GM21723 (cell line): ENCODE results near the gene ZFAND3.

Experiments used
- ATAC-seq: cut with Tn5 transposase; IDR thresholded peaks from one replicate; pipeline ENCODE4 v1.9.1; 2021; ENCODE audit warnings: mild to moderate bottlenecking, moderate library complexity; ENCODE audit not compliant: unreplicated experiment

Gene ZFAND3

DNA sequence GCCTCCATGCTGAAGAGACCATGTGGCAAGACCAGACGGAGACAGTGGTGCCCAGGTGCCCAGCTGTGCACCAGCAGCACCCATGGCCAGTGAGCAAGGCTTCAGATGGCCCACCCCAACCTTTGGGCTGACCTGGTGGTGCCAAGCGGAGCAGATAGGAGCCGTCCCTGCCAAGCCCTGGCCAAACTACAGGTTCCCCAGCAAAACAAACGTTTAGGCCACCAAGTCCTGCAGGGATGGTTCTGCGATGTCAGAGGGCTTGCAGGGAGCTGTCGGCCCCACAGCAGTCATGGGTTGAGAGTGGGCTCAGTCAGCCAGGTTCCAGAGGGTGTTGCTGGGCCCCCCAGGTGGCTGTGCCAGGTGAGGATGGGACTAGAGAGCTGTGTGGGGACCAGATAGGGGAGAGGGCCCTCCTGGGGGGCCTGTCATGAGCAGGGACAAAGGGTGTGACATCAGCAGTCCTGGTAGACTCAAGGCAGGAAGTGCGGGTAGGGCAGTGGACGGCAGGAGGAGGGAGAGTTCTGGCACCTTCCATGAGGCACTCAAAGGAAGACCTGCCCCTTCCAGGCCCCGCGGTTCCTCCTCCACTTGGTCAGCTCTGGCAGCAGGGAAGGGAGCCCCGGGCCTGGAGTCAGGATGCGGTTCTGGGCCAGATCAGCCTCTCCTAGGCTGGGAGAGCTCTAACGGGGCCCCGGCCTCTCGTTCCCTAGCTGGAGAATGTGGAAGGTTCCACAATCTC is 342.4 kb downstream of the ZFAND3 start:
- no peak for ATAC-seq

DNA sequence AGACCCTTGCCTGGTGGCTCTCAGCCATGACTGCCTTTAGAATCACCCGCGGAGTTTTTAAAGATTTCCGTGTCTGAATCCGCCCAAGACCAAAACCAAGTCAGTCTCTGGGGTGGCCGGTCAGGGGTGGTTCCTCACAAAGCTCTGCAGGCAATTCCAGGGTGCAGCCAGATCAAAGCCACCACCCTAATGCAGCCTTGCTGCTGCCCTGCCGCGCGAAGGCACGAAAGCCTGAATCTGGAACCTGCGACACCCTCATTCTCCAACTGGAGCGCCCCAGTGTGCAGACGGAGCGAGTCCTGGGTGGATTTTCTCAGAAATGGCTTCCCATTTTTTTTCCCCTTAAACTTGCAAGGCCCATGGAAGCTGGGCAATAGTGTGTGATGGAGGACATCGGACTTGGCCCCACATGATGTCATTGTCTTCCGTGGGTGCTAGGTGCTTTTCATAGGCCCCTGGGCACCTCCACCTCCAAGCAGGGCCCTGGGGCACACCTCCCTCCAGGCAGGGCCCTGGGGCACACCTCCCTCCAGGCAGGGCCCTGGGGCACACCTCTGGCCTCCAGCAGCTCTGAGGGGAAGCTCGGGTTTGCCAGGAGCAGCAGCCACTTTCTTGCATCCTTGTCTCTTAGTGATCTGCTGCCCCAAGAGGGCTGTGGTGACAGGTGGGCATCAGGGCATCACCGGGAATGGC is 343.1 kb downstream of the ZFAND3 start:
- ATAC-seq = no peak

DNA sequence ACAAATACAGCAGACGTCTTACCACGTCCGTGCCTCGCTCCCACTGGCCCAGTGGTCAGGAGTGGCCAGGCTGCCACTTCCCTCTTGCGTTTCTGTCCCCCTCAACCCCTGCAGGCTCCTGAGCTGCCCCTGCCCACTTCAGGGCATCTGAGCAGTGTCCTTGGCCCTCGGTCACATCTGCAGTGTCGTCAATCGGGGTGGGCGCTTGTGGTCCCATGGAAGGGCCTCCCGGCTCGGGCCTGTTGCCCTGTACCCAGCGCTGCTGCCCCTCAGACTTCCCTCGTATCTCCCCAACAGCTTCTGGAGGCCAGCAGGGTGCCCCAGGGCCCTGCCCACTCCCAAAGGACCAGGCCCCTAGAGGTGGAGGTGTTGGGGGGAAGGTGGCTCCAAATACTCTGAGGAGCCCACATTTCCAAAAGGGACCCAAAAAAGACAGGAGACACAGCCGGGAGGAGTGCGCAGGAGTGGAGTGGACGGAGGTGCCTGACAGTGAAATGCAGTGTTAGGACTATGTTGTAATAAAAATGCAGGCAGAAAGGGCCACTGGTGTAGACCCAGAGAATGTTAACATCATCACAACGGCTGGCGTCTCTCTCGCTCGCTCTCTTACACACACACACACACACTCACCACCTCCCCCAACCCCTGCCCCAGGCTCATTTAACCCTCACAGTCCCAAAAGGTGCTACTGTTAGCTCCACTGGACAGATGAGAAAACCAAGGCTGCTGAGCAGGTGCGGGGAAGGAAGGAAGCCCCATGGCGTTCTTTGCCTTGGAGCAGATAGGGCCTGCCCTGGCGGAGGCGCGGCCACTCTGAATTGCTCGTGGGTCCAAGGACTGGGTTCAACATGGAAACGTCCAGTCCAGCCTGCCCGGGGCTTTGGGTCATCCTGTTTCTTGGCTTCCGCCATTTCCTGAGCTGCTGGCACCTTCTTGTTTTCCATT is 343.9 kb downstream of the ZFAND3 start:
- no peak for ATAC-seq

DNA sequence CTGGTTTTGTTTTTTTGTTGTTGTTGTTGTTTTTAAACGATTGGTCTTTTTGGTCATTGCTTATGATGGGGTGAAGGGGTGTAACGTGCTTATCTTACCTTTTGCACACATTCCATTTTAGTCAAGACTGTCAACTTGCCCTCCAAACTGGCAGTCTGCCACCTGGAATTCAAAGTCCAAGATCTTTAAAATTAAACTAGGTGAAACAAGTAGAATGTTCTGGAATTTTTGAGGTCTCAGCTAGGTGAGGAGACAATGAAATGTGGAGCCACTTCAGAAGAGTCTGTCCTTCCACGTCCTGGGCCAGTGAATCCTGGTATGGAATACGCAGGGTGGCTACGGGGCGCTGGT is 344.6 kb downstream of the ZFAND3 start:
- ATAC-seq = no peak

DNA sequence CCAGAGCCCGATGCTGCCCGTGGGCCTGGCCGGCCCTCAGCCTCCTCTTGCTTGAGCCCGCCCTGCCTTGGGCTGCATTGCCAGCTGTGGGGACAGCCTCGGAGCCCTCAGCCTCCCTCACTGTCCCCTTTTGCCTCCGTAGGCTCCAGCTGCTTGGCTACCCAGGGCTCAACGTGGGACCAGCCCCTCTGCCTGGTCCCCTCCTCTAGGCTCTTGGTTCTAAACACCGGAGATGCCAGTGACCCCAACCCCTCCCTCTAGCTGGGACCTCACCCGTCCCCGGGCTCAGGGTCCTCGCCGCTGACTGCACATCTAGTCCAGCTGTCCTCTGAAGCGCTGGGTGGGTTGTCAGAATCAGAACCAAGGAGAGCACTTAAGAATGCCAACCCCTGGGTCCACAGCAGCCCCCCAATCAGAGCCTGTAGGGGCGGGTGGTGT is 345.2 kb downstream of the ZFAND3 start:
- ATAC-seq = no peak

DNA sequence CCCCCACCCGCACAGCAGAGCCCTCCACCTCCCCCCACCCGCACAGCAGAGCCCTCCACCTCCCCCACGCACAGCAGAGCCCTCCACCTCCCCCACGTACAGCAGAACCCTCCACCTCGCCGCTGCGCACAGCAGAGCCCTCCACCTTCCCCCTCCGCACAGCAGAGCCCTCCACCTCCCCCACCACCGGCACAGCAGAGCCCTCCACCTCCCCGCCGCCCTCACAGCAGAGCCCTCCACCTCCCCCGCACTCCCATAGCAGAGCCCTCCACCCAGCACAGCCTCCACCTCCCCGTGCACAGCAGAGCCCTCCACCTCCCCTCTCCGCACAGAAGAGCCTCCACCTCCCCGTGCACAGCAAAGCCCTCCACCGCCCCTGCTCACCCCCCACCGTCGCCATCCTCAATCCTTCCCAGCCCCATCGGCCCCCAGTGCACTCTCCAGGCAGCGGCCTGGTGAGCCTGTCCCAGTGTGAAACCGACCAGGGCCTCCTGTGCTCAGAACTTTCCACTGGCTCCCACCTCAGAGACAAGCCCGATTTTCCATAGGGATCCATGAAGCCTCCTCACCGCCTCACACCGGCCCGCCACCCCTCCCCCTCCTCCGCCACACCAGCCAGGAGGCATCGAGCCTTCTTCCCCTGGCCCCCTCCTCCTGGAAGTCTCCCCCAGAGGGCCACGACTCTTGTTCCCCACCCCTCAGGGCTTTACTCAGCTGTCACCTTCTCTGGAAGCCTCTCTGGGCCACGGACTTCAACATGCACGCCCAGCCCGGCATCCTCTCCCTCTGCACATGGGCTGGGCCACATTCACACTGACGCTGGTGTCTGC is 347.1 kb downstream of the ZFAND3 start:
- no peak for ATAC-seq

DNA sequence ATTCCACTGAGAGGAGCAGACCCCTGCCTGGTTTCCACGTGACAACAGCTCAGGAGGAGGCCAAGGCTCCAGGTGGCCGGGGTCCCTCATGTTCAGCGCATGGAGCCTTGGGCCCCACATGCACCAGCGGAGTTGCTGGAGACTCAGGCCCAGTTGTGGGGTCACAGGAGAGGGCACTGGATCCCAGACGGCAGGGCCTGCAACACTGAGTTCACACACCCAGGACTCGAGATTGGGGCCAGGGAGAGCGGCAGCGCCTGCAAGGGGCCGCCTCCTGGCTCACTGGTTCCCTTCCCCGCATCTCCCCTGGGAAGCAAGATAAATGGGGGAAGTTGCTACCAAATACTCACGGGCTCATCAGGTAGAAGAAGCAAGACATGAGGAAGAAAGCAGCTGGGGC is 348.1 kb downstream of the ZFAND3 start:
- no peak for ATAC-seq

DNA sequence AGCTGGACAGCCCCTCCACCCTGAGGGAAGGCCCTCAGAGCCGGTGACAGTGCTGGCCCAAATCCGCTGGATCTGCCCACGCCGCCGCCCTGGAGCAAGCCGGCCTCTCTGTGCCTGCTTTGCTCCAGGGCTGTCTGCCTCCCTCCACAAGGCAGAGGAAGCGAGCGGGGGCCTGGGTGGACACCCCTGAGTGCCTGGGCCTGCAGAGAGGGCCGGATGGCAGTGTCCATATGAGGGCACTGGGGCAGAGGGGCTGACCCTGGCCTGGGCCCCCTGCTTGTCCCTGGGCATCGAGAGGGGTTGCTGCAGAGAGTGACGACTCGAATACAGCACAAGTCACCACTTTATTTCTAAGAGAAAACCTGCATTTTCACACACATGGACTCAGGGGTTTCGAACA is 348.6 kb downstream of the ZFAND3 start:
- no peak for ATAC-seq

DNA sequence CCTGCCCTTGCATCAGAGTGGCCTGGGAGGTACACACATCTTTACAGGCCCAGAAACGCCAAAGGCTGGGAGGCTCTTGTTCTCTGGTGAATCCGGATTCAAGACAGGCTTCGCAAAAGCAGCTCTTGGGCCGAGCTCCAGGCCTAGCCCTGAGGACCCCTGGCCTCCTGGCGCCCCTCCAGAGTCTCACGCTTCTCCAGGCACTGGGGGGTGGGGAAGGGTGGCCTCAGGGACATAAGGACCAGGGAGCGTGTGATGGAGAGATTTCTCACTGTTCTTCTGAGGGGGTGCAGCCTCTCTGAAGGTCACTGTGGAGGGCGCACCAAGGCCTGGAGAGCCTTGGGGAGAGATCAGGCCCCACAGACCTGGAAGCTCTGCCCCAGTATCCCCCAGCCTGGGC is 349.2 kb downstream of the ZFAND3 start:
- no peak for ATAC-seq

DNA sequence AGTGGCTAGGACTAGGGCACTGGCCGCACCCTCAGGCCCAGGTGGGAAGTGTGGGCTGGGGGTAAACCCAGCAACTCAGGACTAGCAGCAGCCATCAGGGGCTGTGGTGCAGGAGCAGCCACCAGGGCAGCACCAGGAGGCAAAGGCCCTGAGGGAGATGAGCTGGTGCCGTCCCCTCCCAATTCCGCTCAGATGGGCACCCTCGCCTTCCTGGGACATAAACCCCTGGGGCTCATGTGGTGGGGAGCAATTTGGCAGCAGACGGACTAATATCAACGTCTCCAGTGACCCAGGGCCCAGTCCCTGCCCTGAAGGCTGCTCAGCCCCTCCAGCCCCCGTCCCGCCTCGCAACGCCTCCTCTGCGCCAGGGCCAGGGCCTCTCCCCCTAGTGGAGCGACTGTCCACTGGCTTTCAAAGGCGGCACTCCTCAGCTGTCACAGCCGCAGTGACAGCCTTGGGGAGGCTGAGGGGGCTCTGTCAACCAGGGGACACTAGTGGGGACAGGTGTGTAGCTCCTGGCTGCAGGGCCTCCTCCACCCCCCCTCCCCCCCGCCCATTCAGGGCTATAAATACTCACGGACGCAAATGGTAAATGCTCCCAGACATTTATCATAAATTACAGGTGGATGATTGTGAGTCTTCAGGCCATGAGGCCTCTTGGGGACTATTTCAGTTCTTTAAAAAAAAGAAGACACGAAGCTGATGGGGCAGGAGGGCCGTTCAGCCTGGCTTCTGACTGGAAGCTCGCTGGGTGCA is 349.9 kb downstream of the ZFAND3 start:
- no peak for ATAC-seq

DNA sequence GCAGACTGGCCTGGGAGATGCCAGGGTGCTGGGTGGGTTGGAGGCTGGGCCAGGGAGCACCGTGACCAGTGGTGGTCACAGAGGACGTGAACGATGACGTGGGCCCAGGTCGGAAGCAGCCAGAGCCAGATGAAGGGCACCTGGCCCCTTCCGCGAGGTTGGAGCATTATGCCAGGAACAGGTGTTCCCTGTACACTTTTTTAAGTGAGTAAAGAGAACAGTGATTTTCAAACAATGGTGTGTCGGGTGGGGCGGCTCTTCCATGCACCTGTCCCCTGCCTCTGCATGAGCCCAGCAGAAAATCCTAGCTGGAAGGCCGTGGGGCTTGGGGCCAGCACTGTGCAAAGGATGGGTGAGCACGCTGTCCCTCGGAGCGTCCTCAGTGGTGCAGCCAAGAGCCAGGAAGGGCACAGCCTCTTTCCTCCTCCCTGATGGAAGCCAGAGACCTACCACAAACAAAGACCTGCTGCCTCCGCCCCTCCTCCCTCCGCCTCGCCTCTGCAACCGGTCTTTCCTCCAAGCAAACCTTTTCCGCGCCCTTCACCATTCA is 350.5 kb downstream of the ZFAND3 start:
- ATAC-seq = no peak

DNA sequence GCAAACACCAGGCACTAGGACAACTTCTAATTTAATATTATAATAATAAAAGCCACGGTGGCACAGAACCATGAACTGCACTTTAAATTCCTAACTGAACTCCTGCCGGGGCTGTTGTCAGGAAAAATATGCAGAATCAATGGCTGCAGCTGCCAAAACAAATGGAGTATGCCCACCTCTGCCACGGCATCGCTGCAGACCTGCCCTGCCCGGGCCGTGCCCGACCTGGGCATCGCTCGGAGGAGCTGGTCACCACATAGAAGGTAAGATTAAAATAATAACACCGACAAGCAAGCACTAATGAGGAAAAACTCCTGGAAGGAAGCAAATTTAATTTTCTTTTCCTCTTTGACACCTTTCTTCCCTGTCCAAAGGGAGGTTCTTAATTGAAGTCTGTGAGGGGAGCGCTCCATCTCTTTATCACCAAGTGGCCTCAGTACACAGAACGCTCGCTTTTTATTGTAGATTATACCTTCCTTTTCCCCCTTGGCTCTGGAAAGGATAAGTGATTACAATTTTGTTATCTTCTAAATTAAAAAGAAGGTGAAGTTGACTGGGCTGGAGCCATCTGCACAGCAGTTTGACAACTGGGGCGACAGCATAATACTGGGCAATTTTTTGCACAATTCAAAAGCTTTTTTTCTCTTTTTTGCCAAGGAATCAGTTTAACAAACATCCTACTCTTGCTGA is 351.3 kb downstream of the ZFAND3 start:
- ATAC-seq = no peak

DNA sequence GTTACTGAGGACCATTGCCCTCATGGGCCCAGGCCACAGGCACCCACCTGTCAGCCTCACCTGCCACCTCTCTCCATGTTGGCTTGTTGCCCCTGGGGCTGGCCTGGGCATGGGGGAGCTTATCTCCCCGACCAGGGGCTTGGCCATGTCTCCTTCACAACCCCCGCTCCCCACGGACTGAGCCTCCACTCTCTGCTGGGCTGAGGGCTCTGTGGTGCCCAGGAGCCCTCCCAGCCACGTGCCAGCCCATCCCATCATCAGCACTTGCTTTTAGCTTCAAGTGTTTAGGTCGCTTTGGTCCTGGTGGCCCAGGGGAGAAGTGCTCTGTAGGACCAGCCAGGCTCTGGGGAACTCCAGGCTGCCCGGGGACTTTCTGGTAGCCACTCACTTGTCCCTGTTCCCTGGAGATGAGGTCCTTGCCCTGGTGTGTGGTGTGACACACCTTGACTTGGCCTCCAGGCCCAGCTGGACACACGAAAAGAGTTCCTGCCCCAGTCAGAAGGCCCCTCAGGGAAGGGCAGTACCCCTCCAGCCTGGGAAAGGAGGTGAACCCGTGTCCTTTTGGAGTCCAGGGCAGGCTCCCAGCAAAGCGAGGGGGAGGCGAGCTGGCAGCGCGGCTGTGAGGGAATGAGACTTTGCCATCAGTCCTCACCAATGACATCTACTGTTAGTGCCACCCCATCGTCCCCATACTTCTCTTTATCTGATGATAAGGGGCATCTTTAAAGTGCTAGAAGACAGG is 352.6 kb downstream of the ZFAND3 start:
- no peak for ATAC-seq

DNA sequence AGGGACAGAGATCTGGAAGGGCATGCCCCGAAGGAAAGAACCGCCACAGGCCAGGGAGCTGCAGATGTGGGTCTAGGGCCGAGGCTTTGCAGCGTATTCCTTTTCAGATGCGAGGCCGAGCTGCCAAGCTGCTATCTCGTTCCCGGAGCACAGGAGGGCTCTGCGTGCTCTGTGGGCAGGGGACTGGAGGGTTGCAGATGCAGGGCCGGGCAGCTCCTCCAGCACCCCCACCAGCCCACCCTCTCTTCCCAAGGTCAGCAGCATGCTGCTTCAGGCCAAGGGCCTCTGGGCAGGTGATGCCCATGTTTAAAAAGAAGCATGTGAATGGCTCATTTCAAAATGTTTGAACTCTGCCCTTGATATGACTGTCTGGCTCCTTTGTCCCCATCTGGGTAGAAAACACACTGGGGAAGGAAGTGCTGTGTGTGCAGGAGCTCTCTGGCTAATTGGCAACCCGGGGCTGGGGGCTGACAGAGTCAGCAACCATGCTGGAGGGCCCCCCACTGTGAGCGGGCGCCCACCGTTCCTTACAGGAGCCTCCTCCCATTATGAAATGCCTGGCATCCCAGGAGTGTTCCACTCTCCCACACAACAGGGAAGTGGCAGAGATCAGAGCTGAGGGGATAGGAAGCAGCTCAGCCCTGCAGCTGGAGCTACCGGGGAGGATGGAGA is 353.3 kb downstream of the ZFAND3 start:
- ATAC-seq = no peak

DNA sequence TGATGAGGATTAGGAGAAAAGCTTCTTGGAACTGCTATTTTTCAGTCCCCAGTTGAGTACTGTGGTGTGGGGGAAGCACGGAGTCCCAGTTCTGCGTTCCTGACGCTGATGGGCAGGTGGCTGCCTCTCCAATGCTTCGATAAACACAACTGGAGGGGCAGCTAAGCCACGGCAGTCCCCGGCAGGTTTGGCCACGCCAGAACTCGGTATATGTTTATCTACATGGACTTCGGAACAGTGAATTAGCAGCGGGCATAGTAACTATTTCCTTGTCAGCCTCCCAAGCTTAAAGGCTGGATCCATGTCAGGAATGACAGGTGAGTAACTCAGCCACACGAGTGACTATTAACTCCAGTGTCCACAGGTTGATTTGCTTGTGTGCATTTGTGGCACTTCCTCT is 354.4 kb downstream of the ZFAND3 start:
- no peak for ATAC-seq

DNA sequence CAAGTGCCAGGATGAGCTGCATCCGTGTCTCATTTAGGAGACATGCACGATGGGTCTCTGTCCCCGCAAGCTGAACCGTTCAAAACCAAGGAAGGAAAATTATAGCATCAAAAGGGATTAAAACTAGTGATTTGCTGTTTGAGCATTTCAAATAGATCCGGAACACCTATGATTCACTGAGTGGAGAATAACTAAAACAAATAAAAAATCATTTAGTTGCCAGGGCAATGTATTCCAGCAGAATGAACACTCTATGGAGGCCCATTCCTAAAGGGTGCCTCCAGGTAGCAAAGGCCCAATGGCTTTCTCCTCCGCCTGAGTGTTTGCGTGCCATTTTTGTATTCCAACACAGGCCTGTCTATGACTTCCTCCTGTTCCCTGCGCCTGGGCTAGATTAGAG is 354.8 kb downstream of the ZFAND3 start:
- no peak for ATAC-seq

DNA sequence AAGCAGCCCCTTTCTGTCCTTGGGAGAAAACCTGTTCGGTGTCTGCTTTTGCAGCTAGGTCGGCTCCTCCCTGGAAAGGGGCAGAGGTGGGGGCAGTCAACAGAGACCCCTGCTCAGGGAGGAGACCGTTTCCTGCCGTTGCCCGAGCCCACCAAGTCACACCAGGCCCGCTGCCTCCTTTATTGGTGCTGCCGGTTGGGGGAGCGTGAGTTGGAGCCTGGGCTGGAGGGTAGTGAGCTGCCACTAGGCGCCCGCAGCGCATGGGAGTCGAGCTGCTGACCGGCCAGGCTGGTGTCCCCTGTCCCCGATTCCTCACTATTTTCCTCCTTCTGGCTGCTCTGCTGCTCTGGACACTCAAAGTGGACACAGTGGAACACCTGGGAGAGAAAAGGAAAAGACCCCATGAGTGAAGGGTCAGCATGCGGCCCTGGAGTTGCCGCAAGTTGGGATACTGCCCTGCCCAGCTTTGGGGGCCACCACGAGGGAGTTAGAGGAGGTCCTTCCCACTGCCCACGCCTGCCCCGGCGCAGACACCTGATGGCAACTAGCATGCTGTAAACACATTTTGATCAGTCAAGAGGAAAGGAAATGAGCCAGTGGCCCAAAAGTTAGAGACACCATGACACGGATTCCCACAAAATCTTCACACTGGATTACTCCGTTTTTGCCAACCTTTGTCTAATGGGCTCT is 355.4 kb downstream of the ZFAND3 start:
- no peak for ATAC-seq
